HEK293T (cell line): ENCODE data around the gene HAO1.
"Not testable (repeated sequence)": the region's sequence is repeated elsewhere in the genome, so short reads cannot be mapped to it uniquely, and the experiment has no call there.

Experiments used
- CTCF ChIA-PET: fragments of 350-600 bp; formaldehyde crosslinking; extraction: SDS; loops from one replicate; lab custom pipeline; 2021; ENCODE audit warnings: antibody characterized with exemption, inconsistent platforms; lab: Yijun Ruan, JAX
- POLR2A ChIA-PET: fragments of 350-600 bp; formaldehyde crosslinking; extraction: SDS; loops from one replicate; lab custom pipeline; 2020; ENCODE audit warnings: antibody characterized with exemption, inconsistent platforms; lab: Yijun Ruan, JAX
- DNase-seq: peaks from one replicate; pipeline ENCODE4 v3.0.0; 2012; ENCODE audit warnings: mixed read lengths; ENCODE audit errors: extremely low spot score
- ARNT ChIP-seq: fragments of 450-650 bp; IDR thresholded peaks from 2 replicates; pipeline ENCODE4 v1.6.1; 2017; ENCODE audit warnings: mild to moderate bottlenecking
- BHLHE40 ChIP-seq: fragments of 450-650 bp; IDR thresholded peaks from 2 replicates; pipeline ENCODE4 v1.6.1; 2016; ENCODE audit warnings: mild to moderate bottlenecking, moderate library complexity, borderline replicate concordance
- CTBP1 ChIP-seq: fragments of 450-650 bp; IDR thresholded peaks from 2 replicates; pipeline ENCODE4 v1.6.1; 2016; ENCODE audit warnings: borderline replicate concordance
- ELF4 ChIP-seq: fragments of 450-650 bp; IDR thresholded peaks from 2 replicates; pipeline ENCODE4 v1.6.1; 2017; ENCODE audit warnings: antibody characterized with exemption
- FOXA1 ChIP-seq: fragments of 450-650 bp; IDR thresholded peaks from 2 replicates; pipeline ENCODE4 v1.6.1; 2016; ENCODE audit warnings: mild to moderate bottlenecking
- FOXK2 ChIP-seq: fragments of 450-650 bp; IDR thresholded peaks from 2 replicates; pipeline ENCODE4 v1.6.1; 2016; ENCODE audit warnings: mild to moderate bottlenecking
- FOXM1 ChIP-seq: fragments of 450-650 bp; IDR thresholded peaks from 2 replicates; pipeline ENCODE4 v1.6.1; 2017; ENCODE audit warnings: mild to moderate bottlenecking, borderline replicate concordance
- HDGF ChIP-seq: fragments of 450-650 bp; IDR thresholded peaks from 2 replicates; pipeline ENCODE4 v1.6.1; 2017; ENCODE audit warnings: antibody characterized with exemption, borderline replicate concordance
- L3MBTL2 ChIP-seq: fragments of 450-650 bp; conservative IDR thresholded peaks from 2 replicates; pipeline ENCODE4 v1.6.1; 2016; ENCODE audit warnings: mild to moderate bottlenecking
- LEF1 ChIP-seq: fragments of 450-650 bp; IDR thresholded peaks from 2 replicates; pipeline ENCODE4 v1.6.1; 2017; ENCODE audit warnings: mild to moderate bottlenecking, borderline replicate concordance
- NFRKB ChIP-seq: fragments of 450-650 bp; IDR thresholded peaks from 2 replicates; pipeline ENCODE4 v1.6.1; 2016; ENCODE audit warnings: mild to moderate bottlenecking, moderate library complexity
- SP1 ChIP-seq: fragments of 450-650 bp; IDR thresholded peaks from 2 replicates; pipeline ENCODE4 v1.6.1; 2017
- SUZ12 ChIP-seq: fragments of 450-650 bp; IDR thresholded peaks from 2 replicates; pipeline ENCODE4 v1.6.1; 2016; ENCODE audit warnings: mild to moderate bottlenecking
- TARDBP ChIP-seq: fragments of 450-650 bp; IDR thresholded peaks from 2 replicates; pipeline ENCODE4 v1.6.1; 2016
- ZNF384 ChIP-seq: fragments of 450-650 bp; IDR thresholded peaks from 2 replicates; pipeline ENCODE4 v1.6.1; 2016
- TF ChIP-seq, protein P1 (sequence below): fragments of 450-650 bp; IDR thresholded peaks from 2 replicates; pipeline ENCODE4 v1.6.1; 2016

The HAO1 gene

DNA sequence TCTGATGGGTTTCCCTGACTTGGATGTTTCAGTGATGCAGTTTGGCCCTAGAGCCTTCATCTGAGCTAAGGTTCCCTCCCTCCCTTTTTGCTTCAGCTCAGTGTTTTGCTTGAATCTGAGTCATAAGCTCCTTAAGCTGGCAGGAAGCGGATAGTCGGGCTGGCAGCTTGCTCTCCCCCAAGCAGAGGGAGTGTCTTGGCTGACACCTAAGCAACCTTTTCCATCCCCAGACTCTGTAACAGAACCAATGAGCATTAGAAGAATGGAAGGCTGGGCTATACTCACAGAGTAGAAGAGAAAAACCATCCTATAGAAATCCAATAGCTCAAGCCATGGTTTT lies 98.3 kb downstream of the HAO1 start:
- DNase-seq = no peak
- ChIA-PET POLR2A (no interaction called here), CTCF (interaction anchor here (1.0 kb wide), 1 partner anchor 85 kb away, joined by 3 read pairs; no protein-coding TSS in a partner anchor)
- TF ChIP-seq BHLHE40 (no peak), LEF1 (no peak), L3MBTL2 (no peak), ELF4 (no peak), NFRKB (no peak), HDGF (no peak), SP1 (no peak), FOXM1 (no peak), CTBP1 (no peak), ARNT (no peak), FOXA1 (no peak), TARDBP (no peak), ZNF384 (no peak), SUZ12 (no peak), FOXK2 (no peak)
- TF ChIP-seq, protein P1, sequence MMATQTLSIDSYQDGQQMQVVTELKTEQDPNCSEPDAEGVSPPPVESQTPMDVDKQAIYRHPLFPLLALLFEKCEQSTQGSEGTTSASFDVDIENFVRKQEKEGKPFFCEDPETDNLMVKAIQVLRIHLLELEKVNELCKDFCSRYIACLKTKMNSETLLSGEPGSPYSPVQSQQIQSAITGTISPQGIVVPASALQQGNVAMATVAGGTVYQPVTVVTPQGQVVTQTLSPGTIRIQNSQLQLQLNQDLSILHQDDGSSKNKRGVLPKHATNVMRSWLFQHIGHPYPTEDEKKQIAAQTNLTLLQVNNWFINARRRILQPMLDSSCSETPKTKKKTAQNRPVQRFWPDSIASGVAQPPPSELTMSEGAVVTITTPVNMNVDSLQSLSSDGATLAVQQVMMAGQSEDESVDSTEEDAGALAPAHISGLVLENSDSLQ = no peak

DNA sequence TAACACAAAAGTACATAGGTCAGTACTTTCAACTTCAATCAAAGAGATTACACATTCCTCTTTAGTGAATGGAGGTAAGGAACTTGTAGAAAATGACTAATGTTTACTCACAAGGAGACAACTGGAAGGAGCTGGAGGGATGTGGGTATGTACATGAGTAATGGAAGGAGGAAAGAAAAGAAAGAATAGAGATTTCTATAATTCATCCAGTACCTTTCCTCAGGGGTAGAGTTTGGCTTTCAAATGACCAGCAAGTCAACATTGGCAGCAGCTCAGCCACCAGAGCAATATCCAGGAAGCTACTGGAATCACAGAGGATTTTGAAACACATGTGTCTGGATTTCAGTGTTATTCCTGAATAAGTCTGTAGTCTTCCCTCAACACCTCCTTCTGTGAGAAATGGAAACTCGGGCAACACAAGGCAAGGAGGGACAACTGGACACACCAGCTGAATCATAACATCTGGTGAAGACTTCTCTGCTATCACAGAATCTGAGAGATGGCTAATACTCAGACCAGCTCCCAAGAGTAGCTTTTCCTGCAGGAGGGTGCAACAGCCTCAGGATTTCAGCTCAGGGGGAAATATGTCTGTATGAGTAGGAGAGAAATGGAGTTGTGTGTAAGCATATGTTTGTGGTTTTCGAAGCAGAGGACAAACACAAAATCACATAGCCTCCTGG lies 98.8 kb downstream of the HAO1 start:
- TF ChIP-seq ZNF384 = no peak
- TF ChIP-seq FOXM1 = no peak
- TF ChIP-seq, protein P1 = no peak
- no peak for TF ChIP-seq FOXK2
- no peak for TF ChIP-seq HDGF
- TF ChIP-seq L3MBTL2 = no peak
- no peak for TF ChIP-seq TARDBP
- no peak for TF ChIP-seq LEF1
- no peak for TF ChIP-seq BHLHE40
- no peak for TF ChIP-seq ARNT
- TF ChIP-seq ELF4 = no peak
- no peak for TF ChIP-seq SUZ12
- ChIA-PET POLR2A (no interaction called here), CTCF (interaction anchor here (1.0 kb wide), 1 partner anchor 85 kb away, joined by 3 read pairs; no protein-coding TSS in a partner anchor)
- DNase-seq = no peak

DNA sequence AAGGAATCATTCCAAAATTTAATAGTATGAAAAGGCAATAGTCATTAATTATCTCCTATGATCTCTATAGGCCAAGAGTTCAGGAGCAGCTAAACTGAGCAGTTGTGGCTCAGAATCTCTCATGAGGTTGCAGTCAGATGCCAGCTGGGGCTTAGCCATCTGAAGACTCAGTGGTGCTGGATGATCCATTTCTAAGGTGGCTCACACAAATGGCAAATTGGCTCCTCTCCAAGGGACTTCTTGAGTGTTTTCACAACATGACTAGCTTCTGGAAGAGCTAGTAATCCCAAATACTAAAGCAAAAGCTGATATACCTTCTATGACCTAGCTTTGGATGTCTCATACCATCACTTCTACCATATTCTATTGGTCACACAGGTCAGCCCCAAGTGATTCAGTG lies 104.2 kb downstream of the HAO1 start:
- ChIA-PET POLR2A (no interaction called here), CTCF (no interaction called here)
- no peak for TF ChIP-seq L3MBTL2
- TF ChIP-seq LEF1 = no peak
- no peak for TF ChIP-seq BHLHE40
- no peak for TF ChIP-seq ELF4
- TF ChIP-seq ARNT = no peak
- no peak for TF ChIP-seq NFRKB
- TF ChIP-seq FOXM1 = no peak
- TF ChIP-seq FOXK2 = no peak
- TF ChIP-seq, protein P1 = no peak
- TF ChIP-seq TARDBP = no peak
- TF ChIP-seq HDGF = no peak
- TF ChIP-seq SUZ12 = no peak
- no peak for TF ChIP-seq FOXA1
- no peak for TF ChIP-seq CTBP1
- TF ChIP-seq SP1 = no peak
- TF ChIP-seq ZNF384 = no peak
- no peak for DNase-seq

DNA sequence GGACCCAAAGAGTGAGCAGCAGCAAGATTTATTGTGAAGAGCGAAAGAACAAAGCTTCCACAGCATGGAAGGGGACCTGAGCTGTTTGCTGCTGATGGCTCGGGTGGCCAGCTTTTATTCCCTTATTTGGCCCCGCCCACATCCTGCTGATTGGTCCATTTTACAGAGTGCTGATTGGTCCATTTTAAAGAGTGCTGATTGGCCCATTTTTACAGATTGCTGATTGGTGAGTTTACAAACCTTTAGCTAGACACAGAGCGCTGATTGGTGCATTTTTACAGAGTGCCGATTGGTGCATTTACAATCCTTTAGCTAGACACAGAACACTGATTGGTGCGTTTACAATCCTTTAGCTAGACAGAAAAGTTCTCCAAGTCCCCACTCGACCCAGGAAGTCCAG lies 105.8 kb downstream of the HAO1 start:
- POLR2A ChIA-PET, CTCF ChIA-PET, DNase-seq: not testable (repeated sequence)
